Astrocyte (in vitro differentiated cells and primary cell): ENCODE data around the gene MCM3AP. TPM values are rescaled to one million over a fixed set of nuclear protein-coding genes. Genes with fewer than 3 reads are reported as not detected.

Source experiments
- DNase-seq: peaks from one replicate; pipeline ENCODE4 v3.0.0-alpha.2; 2010; ENCODE audit warnings: low read depth
- FAIRE-seq: peaks from 2 replicates; lab custom pipeline; 2011; peaks lifted over from hg19 to GRCh38; lab: Jason Lieb, UNC
- H2AFZ ChIP-seq: 2 replicates; pipeline ENCODE4 v1.6.0; 2012; ENCODE audit warnings: low read depth, low read length, inconsistent platforms
- H3K27ac ChIP-seq: 2 replicates; pipeline ENCODE4 v1.5.1; 2011; ENCODE audit warnings: low read depth, low read length, inconsistent platforms
- H3K27me3 ChIP-seq: 2 replicates; pipeline ENCODE4 v1.6.0; 2011; ENCODE audit warnings: low read length, inconsistent platforms; ENCODE audit not compliant: insufficient read depth
- H3K36me3 ChIP-seq: 2 replicates; pipeline ENCODE4 v1.5.1; 2011; ENCODE audit warnings: low read length, inconsistent platforms; ENCODE audit not compliant: insufficient read depth
- H3K4me1 ChIP-seq: 2 replicates; pipeline ENCODE4 v1.5.1; 2011; ENCODE audit warnings: low read length, inconsistent platforms; ENCODE audit not compliant: insufficient read depth
- H3K4me2 ChIP-seq: 2 replicates; pipeline ENCODE4 v1.6.0; 2012; ENCODE audit warnings: low read length, inconsistent platforms
- H3K4me3 ChIP-seq: 2 replicates; pipeline ENCODE4 v1.5.1; 2011; ENCODE audit warnings: low read depth, mild to moderate bottlenecking, low read length, inconsistent platforms; ENCODE audit not compliant: insufficient read depth
- H3K79me2 ChIP-seq: 2 replicates; pipeline ENCODE4 v1.6.0; 2012; ENCODE audit warnings: mild to moderate bottlenecking, low read length, inconsistent platforms; ENCODE audit not compliant: insufficient read depth
- H3K9ac ChIP-seq: 2 replicates; pipeline ENCODE4 v1.6.0; 2012; ENCODE audit warnings: mild to moderate bottlenecking, low read length, inconsistent platforms
- H3K9me3 ChIP-seq: 2 replicates; pipeline ENCODE4 v1.5.1; 2012; ENCODE audit warnings: low read depth, mild to moderate bottlenecking, low read length, inconsistent platforms; ENCODE audit not compliant: insufficient read depth
- H4K20me1 ChIP-seq: 2 replicates; pipeline ENCODE4 v1.6.0; 2012; ENCODE audit warnings: low read length, inconsistent platforms; ENCODE audit not compliant: insufficient read depth
- H3K27ac Mint-ChIP-seq: one replicate; pipeline ENCODE4 v1.8.0; 2021; ENCODE audit warnings: mild to moderate bottlenecking, mixed read lengths; ENCODE audit not compliant: unreplicated experiment
- H3K27me3 Mint-ChIP-seq: one replicate; pipeline ENCODE4 v1.8.0; 2021; ENCODE audit warnings: low read depth, mixed read lengths; ENCODE audit not compliant: unreplicated experiment
- H3K36me3 Mint-ChIP-seq: one replicate; pipeline ENCODE4 v1.8.0; 2021; ENCODE audit warnings: low read depth, mixed read lengths; ENCODE audit not compliant: unreplicated experiment
- H3K4me1 Mint-ChIP-seq: one replicate; pipeline ENCODE4 v1.8.0; 2021; ENCODE audit warnings: low read depth, mixed read lengths; ENCODE audit not compliant: unreplicated experiment
- H3K4me3 Mint-ChIP-seq: one replicate; pipeline ENCODE4 v1.8.0; 2021; ENCODE audit warnings: mild to moderate bottlenecking, moderate library complexity, mixed read lengths; ENCODE audit not compliant: unreplicated experiment
- H3K9me3 Mint-ChIP-seq: one replicate; pipeline ENCODE4 v1.8.0; 2021; ENCODE audit warnings: mild to moderate bottlenecking, mixed read lengths; ENCODE audit not compliant: unreplicated experiment
- EZH2 ChIP-seq: IDR thresholded peaks from 2 replicates; pipeline ENCODE4 v1.6.1; 2012; ENCODE audit warnings: mild to moderate bottlenecking, low read length, inconsistent platforms; ENCODE audit not compliant: insufficient read depth
- total RNA-seq: library from RNA; stranded (reverse); gene quantifications from 2 replicates; pipeline ENCODE4 v1.2.1, GENCODE V29; 2021
- TF ChIP-seq, protein P1 (sequence below): IDR thresholded peaks from 2 replicates; pipeline ENCODE4 v1.5.1; 2011; ENCODE audit warnings: low read depth, mild to moderate bottlenecking, inconsistent platforms, low read length, moderate library complexity; ENCODE audit not compliant: insufficient read depth

MCM3AP gene
- total RNA-seq, 1 donor from 2014 or later = 84.2 TPM

- Mint-ChIP-seq H3K27me3 (no peaks in the 10 kb centered on the region), H3K4me3 (no peak overlapping the region), H3K9me3 (no peaks in the 10 kb centered on the region), H3K4me1 (peaks cover 17% of the 10 kb centered on the region), H3K27ac (no peak overlapping the region), H3K36me3 (peaks cover 28% of the 10 kb centered on the region)
- Histone ChIP-seq H3K36me3 (peaks cover 13% of the 10 kb centered on the region), H3K79me2 (no peaks in the 10 kb centered on the region), H3K27ac (no peak overlapping the region), H3K27me3 (no peaks in the 10 kb centered on the region), H3K4me2 (no peak overlapping the region), H3K4me1 (peaks cover 15% of the 10 kb centered on the region), H4K20me1 (peaks cover 32% of the 10 kb centered on the region), H3K9ac (no peak overlapping the region), H2AFZ (no peak overlapping the region), H3K9me3 (no peaks in the 10 kb centered on the region), H3K4me3 (no peak overlapping the region)
- TF ChIP-seq, protein P1, sequence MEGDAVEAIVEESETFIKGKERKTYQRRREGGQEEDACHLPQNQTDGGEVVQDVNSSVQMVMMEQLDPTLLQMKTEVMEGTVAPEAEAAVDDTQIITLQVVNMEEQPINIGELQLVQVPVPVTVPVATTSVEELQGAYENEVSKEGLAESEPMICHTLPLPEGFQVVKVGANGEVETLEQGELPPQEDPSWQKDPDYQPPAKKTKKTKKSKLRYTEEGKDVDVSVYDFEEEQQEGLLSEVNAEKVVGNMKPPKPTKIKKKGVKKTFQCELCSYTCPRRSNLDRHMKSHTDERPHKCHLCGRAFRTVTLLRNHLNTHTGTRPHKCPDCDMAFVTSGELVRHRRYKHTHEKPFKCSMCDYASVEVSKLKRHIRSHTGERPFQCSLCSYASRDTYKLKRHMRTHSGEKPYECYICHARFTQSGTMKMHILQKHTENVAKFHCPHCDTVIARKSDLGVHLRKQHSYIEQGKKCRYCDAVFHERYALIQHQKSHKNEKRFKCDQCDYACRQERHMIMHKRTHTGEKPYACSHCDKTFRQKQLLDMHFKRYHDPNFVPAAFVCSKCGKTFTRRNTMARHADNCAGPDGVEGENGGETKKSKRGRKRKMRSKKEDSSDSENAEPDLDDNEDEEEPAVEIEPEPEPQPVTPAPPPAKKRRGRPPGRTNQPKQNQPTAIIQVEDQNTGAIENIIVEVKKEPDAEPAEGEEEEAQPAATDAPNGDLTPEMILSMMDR = no peak
- TF ChIP-seq EZH2 = no peak
- FAIRE-seq (no peak), DNase-seq (no peak)
Measured at GRCh38 chr21:46194374-46195334, 90.8 kb downstream of the MCM3AP start.

- Histone ChIP-seq H3K4me2 (no peak overlapping the region), H3K36me3 (peaks cover 7% of the 10 kb centered on the region), H3K4me3 (no peak overlapping the region), H4K20me1 (peaks cover 31% of the 10 kb centered on the region), H3K27me3 (no peaks in the 10 kb centered on the region), H3K9me3 (no peaks in the 10 kb centered on the region), H3K79me2 (no peaks in the 10 kb centered on the region), H2AFZ (no peak overlapping the region), H3K9ac (no peak overlapping the region), H3K4me1 (peaks cover 23% of the 10 kb centered on the region), H3K27ac (no peak overlapping the region)
- no peaks in the 10 kb centered on the region for H3K27me3 Mint-ChIP-seq
- DNase-seq (no peak), FAIRE-seq (no peak)
- peaks cover 25% of the 10 kb centered on the region for H3K4me1 Mint-ChIP-seq
- H3K27ac Mint-ChIP-seq = no peak overlapping the region
- H3K36me3 Mint-ChIP-seq = peaks cover 28% of the 10 kb centered on the region
- H3K9me3 Mint-ChIP-seq = no peaks in the 10 kb centered on the region
- TF ChIP-seq, protein P1 = no peak
- no peak for TF ChIP-seq EZH2
- no peak overlapping the region for H3K4me3 Mint-ChIP-seq
Measured at GRCh38 chr21:46193829-46194373, 91.5 kb downstream of the MCM3AP start.
